Sciatic nerve (tissue), 2 donors: ENCODE results near the gene C8G. TPM values are rescaled to one million over a fixed set of nuclear protein-coding genes. Genes with fewer than 3 reads are reported as not detected.
A peak's percentile ranks its signal among the peaks of the same experiment; 100 is the strongest.

Experiments used
- ATAC-seq: fragments of 200-7000 bp; cut with Tn5 transposase; one replicate; pipeline ENCODE4 v1.9.1; 2020; ENCODE audit warnings: mild to moderate bottlenecking, moderate library complexity
- DNase-seq: peaks from one replicate; pipeline ENCODE4 v3.0.0-alpha.2; 2020; ENCODE audit warnings: low spot score
- intact Hi-C: fragments of 100-400 bp; cut with DNase I; formaldehyde crosslinking; loops from one replicate; pipeline ENCODE4 v1.14.2; 2022
- total RNA-seq: library from RNA; stranded (reverse); fragmentation: NEBNext Ultra II Directional; extraction: Animal tissue kit (Norgen Biotek cat#: 25700); gene quantifications from one replicate; pipeline ENCODE4 v1.2.1, GENCODE V29; 2021
- donor health status: DM: no; HTN: no; CAD: no.
- donor health status: DM: no; HTN: no; CAD: no.

Gene C8G
- total RNA-seq, 1 donor from 2014 or later, result not detected

- no peak for DNase-seq
- ATAC-seq, result no peak
- intact Hi-C loops, result no loop called here
Observed at GRCh38 chr9:136916330-136917184, 28.5 kb upstream of the C8G start.

DNA sequence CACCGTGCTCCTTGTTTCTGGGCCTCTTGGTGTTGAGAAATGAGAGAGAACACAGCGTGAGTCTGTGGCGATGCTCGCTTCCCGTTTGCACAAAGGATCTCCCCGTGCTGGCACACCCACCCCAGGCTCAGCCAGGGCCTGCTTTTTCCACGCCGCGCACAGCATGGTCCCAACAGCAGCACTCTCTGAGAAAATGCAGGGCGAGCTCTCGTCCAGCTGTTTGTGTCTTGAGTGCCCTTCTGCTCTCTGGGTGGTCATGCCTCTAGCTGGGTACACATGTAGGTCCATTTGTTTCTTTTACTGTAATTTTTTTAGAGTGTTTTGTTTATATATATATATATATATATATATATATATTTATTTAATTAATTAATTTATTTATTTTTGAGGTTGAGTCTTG is 27.1 kb upstream of the C8G start:
- DNase-seq, result no peak
- ATAC-seq, result no peak
- intact Hi-C loops, result no loop called here

DNA sequence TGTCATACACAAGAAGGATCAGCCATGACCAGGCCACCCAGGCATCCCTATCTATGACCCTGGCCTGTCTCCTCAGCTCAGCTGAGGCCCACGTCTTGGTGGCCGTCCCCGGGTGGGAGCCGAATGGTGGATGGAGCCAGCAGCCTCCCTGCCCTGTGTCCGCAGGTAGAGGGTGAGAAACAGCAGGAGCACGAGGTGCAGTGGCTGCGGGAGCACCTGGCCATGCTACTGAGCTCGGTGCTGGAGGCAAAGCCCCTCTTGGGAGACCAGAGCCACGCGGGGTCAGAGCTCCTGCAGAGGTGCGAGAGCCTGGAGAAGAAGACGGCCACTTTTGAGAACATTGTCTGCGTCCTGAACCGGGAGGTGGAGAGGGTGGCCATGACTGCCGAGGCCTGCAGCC is 25.0 kb upstream of the C8G start:
- DNase-seq, result no peak
- intact Hi-C loops, result no loop called here
- ATAC-seq, result no peak

DNA sequence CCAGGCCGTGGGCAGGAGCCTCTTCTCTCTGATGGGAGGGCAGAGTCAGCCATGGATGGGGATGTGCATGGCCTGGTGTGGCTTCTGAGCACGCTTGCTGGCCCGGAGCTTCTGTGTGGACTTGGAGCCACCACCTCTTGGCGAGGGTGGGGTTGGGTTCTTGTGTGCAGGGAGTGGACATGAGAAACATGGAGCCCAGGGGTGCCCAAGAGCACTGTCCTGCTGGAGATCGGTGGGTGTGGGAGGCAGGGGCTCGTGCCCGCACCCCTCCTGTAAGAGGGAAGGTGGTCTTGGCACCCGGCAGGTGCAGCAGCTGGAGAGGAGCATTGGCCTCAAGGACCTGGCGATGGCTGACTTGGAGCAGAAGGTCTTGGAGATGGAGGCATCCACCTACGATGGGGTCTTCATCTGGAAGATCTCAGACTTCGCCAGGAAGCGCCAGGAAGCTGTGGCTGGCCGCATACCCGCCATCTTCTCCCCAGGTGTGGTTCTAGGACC is 24.3 kb upstream of the C8G start:
- intact Hi-C loops, result no loop called here
- DNase-seq, result no peak
- ATAC-seq, result no peak

DNA sequence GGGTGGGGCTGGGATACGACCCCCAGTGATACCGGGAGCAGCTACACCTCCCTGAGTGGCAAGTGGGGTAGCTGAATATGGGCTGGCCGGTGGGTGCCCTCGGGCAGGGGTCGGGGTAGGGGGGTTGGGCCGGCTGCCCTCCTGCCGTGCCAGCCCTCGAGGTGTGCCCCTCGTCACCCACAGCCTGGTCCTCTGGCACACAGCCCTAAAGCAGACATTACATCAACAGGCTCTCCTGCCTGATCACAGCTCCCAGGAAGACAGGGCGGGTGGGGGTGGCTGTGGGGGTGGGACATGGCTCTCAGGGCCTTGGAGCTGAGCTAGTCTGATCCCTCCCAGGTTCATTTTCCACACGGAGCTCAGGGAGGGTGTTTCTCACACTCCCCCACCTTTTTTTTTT is 23.7 kb upstream of the C8G start:
- DNase-seq (no peak), ATAC-seq (no peak)
- intact Hi-C loops, result no loop called here

- intact Hi-C loops, result no loop called here
- no peak for ATAC-seq
- DNase-seq, result no peak
Observed at GRCh38 chr9:136921718-136922117, 23.3 kb upstream of the C8G start.

DNA sequence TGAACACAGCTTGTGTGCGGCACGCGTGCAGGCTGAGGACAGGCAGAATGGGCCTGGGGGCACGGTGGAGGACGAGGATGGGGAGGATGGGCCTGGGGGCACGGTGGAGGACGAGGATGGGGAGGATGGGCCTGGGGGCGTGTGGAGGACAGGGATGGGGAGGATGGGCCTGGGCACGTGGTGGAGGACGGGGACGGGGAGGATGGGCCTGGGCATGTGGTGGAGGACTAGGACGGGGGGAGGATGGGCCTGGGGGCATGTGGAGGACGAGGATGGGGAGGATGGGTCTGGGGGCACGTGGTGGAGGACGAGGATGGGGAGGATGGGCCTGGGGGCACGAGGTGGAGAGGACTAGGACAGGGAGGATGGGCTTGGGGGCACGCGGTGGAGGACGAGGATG is 22.5 kb upstream of the C8G start:
- intact Hi-C loops, result no loop called here
- ATAC-seq, result no peak
- no peak for DNase-seq

DNA sequence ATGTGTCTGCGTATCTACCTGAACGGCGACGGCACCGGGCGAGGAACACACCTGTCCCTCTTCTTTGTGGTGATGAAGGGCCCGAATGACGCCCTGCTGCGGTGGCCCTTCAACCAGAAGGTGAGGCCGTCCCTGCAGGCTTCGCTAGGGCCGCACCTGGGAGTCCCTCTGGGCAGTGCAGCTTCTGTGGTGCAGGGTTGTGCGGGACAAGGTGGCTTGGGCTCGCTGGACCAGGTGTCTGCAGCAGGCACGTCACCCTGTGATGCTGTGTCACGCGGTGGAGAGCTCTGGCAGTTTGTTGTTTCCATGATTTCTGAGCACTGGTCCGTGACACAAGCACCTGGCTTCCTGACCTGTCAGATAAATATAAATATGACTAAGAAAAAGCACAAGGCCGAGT is 21.2 kb upstream of the C8G start:
- ATAC-seq, result no peak
- intact Hi-C loops, result no loop called here
- DNase-seq, result no peak

- DNase-seq, result no peak
- no peak for ATAC-seq
- intact Hi-C loops, result no loop called here
Observed at GRCh38 chr9:136925414-136926153, 19.5 kb upstream of the C8G start.

DNA sequence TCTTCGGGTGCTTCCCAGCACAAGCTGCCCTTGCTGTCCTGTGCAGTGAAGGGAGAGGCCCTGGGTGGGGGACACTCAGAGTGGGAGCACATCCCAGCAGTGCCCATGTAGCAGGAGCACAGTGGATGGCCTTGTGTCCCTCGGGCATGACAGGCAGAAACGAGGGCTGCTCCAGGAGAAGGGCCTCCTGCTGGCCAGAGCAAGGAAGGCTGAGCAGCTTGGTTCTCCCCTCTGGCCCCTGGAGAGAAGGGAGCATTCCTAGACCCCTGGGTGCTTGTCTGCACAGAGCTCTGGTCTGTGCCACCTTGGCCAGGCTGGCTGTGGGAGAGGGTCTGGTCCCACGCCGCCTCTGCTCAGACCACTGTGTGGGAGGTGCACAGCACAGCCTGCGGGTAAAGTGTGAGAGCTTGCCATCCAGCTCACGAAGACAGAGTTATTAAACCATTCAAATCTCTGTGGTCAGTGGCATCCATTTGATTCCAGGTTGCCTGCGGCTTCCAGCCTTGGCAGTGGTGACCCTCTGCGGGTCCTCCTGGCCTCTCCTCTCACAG is 18.8 kb upstream of the C8G start:
- no peak for DNase-seq
- no peak for ATAC-seq
- intact Hi-C loops, result no loop called here

- ATAC-seq, result no peak
- DNase-seq, result no peak
- intact Hi-C loops, result no loop called here
Observed at GRCh38 chr9:136926749-136927148, 18.3 kb upstream of the C8G start.

- ATAC-seq (no peak), DNase-seq (no peak)
- intact Hi-C loops, result no loop called here
Observed at GRCh38 chr9:136927343-136928271, 17.4 kb upstream of the C8G start.

- ATAC-seq, result peak; percentile 24
- intact Hi-C loops, result no loop called here
Observed at GRCh38 chr9:136928591-136928990, 16.5 kb upstream of the C8G start.

GRCh38 chr9:136930014-136930413 is 15.0 kb upstream of the C8G start:
- intact Hi-C loops, result no loop called here
- ATAC-seq (no peak), DNase-seq (no peak)

More at GRCh38 chr9:136928591-136928990, 16.5 kb upstream of the C8G start:
- no peak for DNase-seq

- no peak for ATAC-seq
- intact Hi-C loops, result no loop called here
- DNase-seq, result no peak
Observed at GRCh38 chr9:136931611-136932130, 13.4 kb upstream of the C8G start.

GRCh38 chr9:136934277-136934676 is 10.8 kb upstream of the C8G start:
- intact Hi-C loops, result no loop called here
- ATAC-seq (no peak), DNase-seq (no peak)

DNA sequence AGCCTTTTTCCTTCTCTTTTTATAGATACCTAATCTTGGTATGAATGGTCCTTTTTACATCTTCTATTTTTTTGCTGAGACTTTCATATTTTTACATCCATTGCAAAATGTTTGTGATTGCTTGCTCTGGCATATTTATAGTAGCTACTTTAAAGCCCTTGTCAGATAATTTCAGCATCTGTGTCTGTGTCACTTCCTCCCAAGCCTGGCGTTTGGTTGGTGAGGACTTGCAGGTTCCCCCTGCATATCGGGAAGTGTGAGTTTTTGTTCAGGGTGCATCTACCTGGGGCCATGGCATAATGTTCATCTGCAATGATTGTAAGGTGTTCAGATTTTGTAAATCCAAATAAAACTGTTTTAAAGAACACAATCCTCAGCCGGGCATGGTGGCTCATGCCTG is 9.4 kb upstream of the C8G start:
- ATAC-seq, result no peak
- DNase-seq, result no peak
- intact Hi-C loops, result no loop called here

GRCh38 chr9:136936645-136937170 is 8.3 kb upstream of the C8G start:
- ATAC-seq, result no peak
- intact Hi-C loops, result no loop called here
- no peak for DNase-seq
